Measurements from ENCODE around the gene PCDHA8.
"Not testable (repeated sequence)": the region's sequence is repeated elsewhere in the genome, so short reads cannot be mapped to it uniquely, and the experiment has no call there.

The PCDHA8 gene

DNA sequence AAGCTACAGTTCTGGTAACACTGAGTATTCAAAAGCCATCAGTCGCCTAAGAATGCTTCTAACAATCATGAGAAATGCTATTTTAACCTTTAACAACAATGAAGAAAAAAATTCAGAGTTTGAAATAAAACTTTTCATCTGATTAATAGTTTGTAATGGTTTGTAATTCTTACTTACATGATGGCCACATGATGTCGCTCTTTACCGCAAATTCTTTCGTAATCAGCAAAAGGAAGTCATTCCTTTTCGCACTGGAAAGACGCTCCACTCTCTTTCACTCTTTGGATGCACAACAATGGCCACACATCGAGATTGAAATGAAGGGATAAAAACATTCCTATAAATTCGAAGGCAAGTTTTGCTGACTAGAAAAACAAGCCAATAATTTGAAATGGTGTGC, 7.0 kb upstream of the PCDHA8 start, which contains the start of gene PCDHA7:
Gene PCDHA7 (plus strand): TSS at position 277 of the 400 bp plus-strand sequence. CDS start 115 bp downstream, at position 392.
- Histone ChIP-seq H3K9me3 (ENCODE audit: control insufficient read depth, low read length) (no peaks in the 10 kb centered on the region), H3K9ac (ENCODE audit: low read length) (no peak within 1 kb of the TSS), H3K36me3 (ENCODE audit: control insufficient read depth, insufficient read depth, low read length) (no peaks in the 10 kb centered on the region), H3K27me3 (ENCODE audit: control insufficient read depth, insufficient read depth, low read length) (no peaks in the 10 kb centered on the region), H3K4me3 (ENCODE audit: low read length) (no peak within 1 kb of the TSS), H3K4me1 (ENCODE audit: control insufficient read depth, insufficient read depth, low read length) (no peaks in the 10 kb centered on the region)

DNA sequence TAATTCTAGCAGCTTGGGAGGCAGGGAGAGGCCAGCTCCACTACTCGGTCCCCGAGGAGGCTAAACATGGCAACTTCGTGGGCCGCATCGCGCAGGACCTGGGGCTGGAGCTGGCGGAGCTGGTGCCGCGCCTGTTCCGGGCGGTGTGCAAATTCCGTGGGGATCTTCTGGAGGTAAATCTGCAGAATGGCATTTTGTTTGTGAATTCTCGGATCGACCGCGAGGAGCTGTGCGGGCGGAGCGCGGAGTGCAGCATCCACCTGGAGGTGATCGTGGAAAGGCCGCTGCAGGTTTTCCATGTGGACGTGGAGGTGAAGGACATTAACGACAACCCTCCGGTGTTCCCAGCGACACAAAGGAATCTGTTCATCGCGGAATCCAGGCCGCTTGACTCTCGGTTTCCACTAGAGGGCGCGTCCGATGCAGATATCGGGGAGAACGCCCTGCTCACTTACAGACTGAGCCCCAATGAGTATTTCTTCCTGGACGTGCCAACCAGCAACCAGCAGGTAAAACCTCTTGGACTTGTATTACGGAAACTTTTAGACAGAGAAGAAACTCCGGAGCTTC, 6.5 kb upstream of the PCDHA8 start:
- H3K9ac ChIP-seq (ENCODE audit: low read length); H3K27me3 ChIP-seq (ENCODE audit: control insufficient read depth, insufficient read depth, low read length): not testable (repeated sequence)

DNA sequence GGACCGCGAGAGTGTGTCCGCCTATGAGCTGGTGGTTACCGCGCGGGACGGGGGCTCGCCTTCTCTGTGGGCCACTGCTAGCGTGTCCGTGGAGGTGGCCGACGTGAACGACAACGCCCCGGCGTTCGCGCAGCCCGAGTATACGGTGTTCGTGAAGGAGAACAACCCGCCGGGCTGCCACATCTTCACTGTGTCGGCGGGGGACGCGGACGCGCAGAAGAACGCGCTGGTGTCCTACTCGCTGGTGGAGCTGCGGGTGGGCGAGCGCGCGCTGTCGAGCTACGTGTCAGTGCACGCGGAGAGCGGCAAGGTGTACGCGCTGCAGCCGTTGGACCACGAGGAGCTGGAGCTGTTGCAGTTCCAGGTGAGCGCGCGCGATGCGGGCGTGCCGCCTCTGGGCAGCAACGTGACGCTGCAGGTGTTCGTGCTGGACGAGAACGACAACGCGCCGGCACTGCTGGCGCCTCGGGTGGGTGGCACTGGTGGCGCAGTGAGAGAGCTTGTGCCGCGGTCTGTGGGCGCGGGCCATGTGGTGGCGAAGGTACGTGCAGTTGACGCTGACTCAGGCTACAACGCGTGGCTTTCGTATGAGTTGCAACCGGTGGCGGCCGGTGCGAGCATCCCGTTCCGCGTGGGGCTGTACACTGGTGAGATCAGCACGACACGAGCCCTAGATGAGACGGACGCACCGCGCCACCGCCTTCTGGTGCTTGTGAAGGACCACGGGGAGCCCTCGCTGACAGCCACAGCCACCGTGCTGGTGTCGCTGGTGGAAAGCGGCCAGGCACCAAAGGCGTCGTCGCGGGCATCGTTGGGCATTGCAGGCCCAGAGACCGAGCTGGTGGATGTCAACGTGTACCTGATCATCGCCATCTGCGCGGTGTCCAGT, 5.1 kb upstream of the PCDHA8 start:
- Histone ChIP-seq H3K36me3 (ENCODE audit: control insufficient read depth, insufficient read depth, low read length) (no peaks in the 10 kb centered on the region), H3K4me3 (ENCODE audit: low read length) (no peak overlapping the region), H3K9ac (ENCODE audit: low read length) (no peak overlapping the region), H3K9me3 (ENCODE audit: control insufficient read depth, low read length) (no peaks in the 10 kb centered on the region), H3K27me3 (ENCODE audit: control insufficient read depth, insufficient read depth, low read length) (no peaks in the 10 kb centered on the region), H3K4me1 (ENCODE audit: control insufficient read depth, insufficient read depth, low read length) (no peaks in the 10 kb centered on the region)

More for the DNA sequence above, 6.5 kb upstream of the PCDHA8 start:
- not testable (repeated sequence) for H3K4me1 ChIP-seq (ENCODE audit: control insufficient read depth, insufficient read depth, low read length); H3K36me3 ChIP-seq (ENCODE audit: control insufficient read depth, insufficient read depth, low read length); H3K4me3 ChIP-seq (ENCODE audit: low read length); H3K9me3 ChIP-seq (ENCODE audit: control insufficient read depth, low read length)

DNA sequence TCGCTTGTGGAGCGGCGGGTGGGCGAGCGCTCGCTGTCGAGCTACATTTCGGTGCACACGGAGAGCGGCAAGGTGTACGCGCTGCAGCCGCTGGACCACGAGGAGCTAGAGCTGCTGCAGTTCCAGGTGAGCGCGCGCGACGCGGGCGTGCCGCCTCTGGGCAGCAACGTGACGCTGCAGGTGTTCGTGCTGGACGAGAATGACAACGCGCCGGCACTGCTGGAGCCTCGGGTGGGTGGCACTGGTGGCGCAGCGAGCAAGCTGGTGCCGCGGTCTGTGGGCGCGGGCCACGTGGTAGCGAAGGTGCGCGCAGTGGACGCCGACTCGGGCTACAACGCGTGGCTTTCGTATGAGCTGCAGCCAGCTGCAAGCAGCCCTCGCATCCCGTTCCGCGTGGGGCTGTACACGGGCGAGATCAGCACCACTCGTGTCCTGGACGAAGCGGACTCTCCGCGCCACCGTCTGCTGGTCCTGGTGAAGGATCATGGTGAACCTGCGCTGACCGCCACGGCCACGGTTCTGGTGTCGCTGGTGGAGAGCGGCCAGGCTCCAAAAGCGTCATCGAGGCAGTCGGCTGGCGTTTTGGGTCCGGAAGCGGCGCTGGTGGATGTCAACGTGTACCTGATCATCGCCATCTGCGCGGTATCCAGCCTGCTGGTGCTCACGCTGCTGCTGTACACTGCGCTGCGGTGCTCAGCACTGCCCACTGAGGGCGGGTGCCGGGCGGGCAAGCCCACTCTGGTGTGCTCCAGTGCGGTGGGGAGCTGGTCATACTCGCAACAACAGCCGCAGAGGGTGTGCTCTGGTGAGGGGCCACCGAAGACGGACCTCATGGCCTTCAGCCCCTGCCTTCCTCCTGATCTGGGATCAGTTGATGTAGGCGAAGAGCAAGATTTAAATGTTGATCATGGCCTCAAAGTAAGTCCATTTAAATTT, 2.1 kb downstream of the PCDHA8 start:
- Histone ChIP-seq H3K9me3 (ENCODE audit: control insufficient read depth, low read length) (no peaks in the 10 kb centered on the region), H3K27me3 (ENCODE audit: control insufficient read depth, insufficient read depth, low read length) (no peaks in the 10 kb centered on the region), H3K9ac (ENCODE audit: low read length) (no peak overlapping the region), H3K4me1 (ENCODE audit: control insufficient read depth, insufficient read depth, low read length) (no peaks in the 10 kb centered on the region), H3K4me3 (ENCODE audit: low read length) (no peak overlapping the region), H3K36me3 (ENCODE audit: control insufficient read depth, insufficient read depth, low read length) (no peaks in the 10 kb centered on the region)

DNA sequence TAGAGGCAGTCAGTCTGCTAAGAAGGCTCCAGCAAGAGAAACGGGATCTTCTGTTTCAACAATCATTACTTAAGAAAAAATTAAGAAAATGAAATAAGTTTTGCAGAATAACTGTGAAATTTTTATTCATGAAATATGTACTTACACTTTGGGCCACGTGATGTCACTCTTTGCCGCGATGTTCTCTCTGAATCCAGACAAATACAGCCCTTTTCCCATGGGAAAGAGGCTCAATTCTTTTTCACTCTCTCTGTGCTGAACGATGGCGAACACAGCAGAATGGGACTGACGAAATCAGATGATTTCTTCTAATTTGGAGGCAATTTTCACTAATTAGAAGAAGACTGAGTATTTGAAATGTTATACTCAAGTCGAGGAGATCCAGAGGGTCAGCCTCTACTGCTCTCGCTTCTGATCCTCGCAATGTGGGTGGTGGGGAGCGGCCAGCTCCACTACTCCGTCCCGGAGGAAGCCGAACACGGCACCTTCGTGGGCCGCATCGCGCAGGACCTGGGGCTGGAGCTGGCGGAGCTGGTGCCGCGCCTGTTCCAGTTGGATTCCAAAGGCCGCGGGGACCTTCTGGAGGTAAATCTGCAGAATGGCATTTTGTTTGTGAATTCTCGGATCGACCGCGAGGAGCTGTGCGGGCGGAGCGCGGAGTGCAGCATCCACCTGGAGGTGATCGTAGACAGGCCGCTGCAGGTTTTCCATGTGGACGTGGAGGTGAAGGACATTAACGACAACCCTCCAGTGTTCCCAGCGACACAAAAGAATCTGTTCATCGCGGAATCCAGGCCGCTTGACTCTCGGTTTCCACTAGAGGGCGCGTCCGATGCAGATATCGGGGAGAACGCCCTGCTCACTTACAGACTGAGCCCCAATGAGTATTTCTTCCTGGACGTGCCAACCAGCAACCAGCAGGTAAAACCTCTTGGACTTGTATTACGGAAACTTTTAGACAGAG, 7.4 kb downstream of the PCDHA8 start, which contains the start of gene PCDHA9:
Gene PCDHA9 (plus strand): TSS at position 244 of the 964 bp plus-strand sequence. CDS start 114 bp downstream, at position 358.
- not testable (repeated sequence) for H3K9me3 ChIP-seq (ENCODE audit: control insufficient read depth, low read length); H3K27me3 ChIP-seq (ENCODE audit: control insufficient read depth, insufficient read depth, low read length); H3K4me1 ChIP-seq (ENCODE audit: control insufficient read depth, insufficient read depth, low read length); H3K9ac ChIP-seq (ENCODE audit: low read length); H3K36me3 ChIP-seq (ENCODE audit: control insufficient read depth, insufficient read depth, low read length); H3K4me3 ChIP-seq (ENCODE audit: low read length)

DNA sequence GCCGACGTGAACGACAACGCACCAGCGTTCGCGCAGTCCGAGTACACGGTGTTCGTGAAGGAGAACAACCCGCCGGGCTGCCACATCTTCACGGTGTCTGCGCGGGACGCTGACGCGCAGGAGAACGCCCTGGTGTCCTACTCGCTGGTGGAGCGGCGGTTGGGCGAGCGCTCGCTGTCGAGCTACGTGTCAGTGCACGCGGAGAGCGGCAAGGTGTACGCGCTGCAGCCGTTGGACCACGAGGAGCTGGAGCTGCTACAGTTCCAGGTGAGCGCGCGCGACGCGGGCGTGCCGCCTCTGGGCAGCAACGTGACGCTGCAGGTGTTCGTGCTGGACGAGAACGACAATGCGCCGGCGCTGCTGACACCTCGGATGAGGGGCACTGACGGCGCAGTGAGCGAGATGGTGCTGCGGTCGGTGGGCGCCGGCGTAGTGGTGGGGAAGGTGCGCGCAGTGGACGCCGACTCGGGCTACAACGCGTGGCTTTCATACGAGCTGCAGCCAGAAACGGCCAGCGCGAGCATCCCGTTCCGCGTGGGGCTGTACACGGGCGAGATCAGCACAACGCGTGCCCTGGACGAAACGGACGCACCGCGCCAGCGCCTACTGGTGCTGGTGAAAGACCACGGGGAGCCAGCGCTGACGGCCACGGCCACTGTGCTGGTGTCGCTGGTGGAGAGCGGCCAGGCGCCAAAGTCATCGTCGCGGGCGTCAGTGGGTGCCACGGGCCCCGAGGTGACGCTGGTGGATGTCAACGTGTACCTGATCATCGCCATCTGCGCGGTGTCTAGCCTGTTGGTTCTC, 9.0 kb downstream of the PCDHA8 start:
- H3K9ac ChIP-seq (ENCODE audit: low read length); H3K4me1 ChIP-seq (ENCODE audit: control insufficient read depth, insufficient read depth, low read length); H3K27me3 ChIP-seq (ENCODE audit: control insufficient read depth, insufficient read depth, low read length); H3K9me3 ChIP-seq (ENCODE audit: control insufficient read depth, low read length); H3K4me3 ChIP-seq (ENCODE audit: low read length); H3K36me3 ChIP-seq (ENCODE audit: control insufficient read depth, insufficient read depth, low read length): not testable (repeated sequence)

DNA sequence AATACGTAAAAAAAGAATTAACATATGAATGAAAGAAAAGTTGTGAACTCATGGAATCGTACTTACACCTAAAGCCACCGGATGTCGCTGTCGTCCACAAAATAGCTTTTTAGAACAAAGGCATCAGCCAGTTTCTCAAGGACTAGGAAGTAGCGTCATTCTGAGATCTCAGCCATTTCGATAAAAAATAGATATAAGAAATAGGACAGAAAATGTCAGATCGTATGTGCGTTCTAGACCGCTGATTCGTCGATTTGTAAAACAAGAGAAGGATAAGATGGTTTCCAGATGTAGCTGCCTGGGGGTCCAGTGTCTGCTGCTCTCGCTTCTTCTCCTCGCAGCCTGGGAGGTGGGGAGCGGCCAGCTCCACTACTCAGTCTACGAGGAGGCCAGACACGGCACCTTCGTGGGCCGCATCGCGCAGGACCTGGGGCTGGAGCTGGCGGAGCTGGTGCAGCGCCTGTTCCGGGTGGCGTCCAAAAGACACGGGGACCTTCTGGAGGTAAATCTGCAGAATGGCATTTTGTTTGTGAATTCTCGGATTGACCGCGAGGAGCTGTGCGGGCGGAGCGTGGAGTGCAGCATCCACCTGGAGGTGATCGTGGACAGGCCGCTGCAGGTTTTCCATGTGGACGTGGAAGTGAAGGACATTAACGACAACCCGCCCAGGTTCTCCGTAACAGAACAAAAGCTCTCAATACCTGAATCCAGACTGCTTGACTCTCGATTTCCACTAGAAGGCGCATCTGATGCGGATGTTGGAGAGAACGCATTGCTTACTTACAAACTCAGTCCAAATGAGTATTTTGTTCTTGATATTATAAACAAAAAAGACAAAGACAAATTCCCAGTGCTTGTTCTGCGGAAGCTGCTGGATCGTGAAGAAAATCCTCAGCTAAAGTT, 15.0 kb downstream of the PCDHA8 start, which contains the start of gene PCDHA10:
Gene PCDHA10 (plus strand): TSS at position 126 of the 903 bp plus-strand sequence. CDS start 152 bp downstream, at position 278.
- H3K4me1 ChIP-seq (ENCODE audit: control insufficient read depth, insufficient read depth, low read length) = no peaks in the 10 kb centered on the region
- no peaks in the 10 kb centered on the region for H3K9me3 ChIP-seq (ENCODE audit: control insufficient read depth, low read length)
- no peak within 1 kb of the TSS for H3K4me3 ChIP-seq (ENCODE audit: low read length)
- H3K36me3 ChIP-seq (ENCODE audit: control insufficient read depth, insufficient read depth, low read length) = no peaks in the 10 kb centered on the region
- no peaks in the 10 kb centered on the region for H3K27me3 ChIP-seq (ENCODE audit: control insufficient read depth, insufficient read depth, low read length)
- no peak within 1 kb of the TSS for H3K9ac ChIP-seq (ENCODE audit: low read length)

DNA sequence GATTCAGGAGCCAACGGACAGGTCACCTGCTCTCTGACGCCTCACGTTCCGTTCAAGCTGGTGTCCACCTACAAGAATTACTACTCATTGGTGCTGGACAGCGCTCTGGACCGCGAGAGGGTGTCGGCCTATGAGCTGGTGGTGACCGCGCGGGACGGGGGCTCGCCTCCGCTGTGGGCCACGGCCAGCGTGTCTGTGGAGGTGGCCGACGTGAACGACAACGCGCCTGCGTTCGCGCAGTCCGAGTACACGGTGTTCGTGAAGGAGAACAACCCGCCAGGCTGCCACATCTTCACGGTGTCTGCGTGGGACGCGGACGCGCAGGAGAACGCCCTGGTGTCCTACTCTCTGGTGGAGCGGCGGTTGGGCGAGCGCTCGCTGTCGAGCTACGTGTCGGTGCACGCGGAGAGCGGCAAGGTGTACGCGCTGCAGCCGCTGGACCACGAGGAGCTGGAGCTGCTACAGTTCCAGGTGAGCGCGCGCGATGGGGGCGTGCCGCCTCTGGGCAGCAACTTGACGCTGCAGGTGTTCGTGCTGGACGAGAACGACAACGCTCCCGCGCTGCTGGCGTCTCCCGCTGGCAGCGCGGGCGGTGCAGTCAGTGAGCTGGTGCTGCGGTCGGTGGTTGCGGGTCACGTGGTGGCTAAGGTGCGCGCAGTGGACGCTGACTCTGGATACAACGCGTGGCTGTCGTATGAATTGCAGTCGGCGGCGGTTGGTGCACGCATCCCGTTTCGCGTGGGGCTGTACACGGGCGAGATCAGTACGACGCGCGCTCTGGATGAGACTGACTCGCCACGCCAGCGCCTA, 16.4 kb downstream of the PCDHA8 start:
- Histone ChIP-seq H3K4me3 (ENCODE audit: low read length) (no peak overlapping the region), H3K36me3 (ENCODE audit: control insufficient read depth, insufficient read depth, low read length) (no peaks in the 10 kb centered on the region), H3K4me1 (ENCODE audit: control insufficient read depth, insufficient read depth, low read length) (no peaks in the 10 kb centered on the region), H3K9ac (ENCODE audit: low read length) (no peak overlapping the region), H3K9me3 (ENCODE audit: control insufficient read depth, low read length) (no peaks in the 10 kb centered on the region), H3K27me3 (ENCODE audit: control insufficient read depth, insufficient read depth, low read length) (no peaks in the 10 kb centered on the region)

DNA sequence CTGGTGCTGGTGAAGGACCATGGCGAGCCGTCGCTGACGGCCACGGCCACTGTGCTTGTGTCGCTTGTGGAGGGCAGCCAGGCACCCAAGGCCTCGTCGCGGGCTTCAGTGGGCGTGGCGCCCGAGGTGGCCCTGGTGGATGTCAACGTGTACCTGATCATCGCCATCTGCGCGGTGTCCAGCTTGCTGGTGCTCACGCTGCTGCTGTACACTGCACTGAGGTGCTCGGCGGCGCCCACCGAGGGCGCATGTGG, 16.9 kb downstream of the PCDHA8 start:
- H3K4me1 ChIP-seq (ENCODE audit: control insufficient read depth, insufficient read depth, low read length) = no peaks in the 10 kb centered on the region
- no peaks in the 10 kb centered on the region for H3K9me3 ChIP-seq (ENCODE audit: control insufficient read depth, low read length)
- H3K4me3 ChIP-seq (ENCODE audit: low read length) = no peak overlapping the region
- no peak overlapping the region for H3K9ac ChIP-seq (ENCODE audit: low read length)
- no peaks in the 10 kb centered on the region for H3K27me3 ChIP-seq (ENCODE audit: control insufficient read depth, insufficient read depth, low read length)
- H3K36me3 ChIP-seq (ENCODE audit: control insufficient read depth, insufficient read depth, low read length) = no peaks in the 10 kb centered on the region

Data from mucosa of stomach (tissue), 1 donor.